ENCODE data around the gene NAPA.

NAPA gene

DNA sequence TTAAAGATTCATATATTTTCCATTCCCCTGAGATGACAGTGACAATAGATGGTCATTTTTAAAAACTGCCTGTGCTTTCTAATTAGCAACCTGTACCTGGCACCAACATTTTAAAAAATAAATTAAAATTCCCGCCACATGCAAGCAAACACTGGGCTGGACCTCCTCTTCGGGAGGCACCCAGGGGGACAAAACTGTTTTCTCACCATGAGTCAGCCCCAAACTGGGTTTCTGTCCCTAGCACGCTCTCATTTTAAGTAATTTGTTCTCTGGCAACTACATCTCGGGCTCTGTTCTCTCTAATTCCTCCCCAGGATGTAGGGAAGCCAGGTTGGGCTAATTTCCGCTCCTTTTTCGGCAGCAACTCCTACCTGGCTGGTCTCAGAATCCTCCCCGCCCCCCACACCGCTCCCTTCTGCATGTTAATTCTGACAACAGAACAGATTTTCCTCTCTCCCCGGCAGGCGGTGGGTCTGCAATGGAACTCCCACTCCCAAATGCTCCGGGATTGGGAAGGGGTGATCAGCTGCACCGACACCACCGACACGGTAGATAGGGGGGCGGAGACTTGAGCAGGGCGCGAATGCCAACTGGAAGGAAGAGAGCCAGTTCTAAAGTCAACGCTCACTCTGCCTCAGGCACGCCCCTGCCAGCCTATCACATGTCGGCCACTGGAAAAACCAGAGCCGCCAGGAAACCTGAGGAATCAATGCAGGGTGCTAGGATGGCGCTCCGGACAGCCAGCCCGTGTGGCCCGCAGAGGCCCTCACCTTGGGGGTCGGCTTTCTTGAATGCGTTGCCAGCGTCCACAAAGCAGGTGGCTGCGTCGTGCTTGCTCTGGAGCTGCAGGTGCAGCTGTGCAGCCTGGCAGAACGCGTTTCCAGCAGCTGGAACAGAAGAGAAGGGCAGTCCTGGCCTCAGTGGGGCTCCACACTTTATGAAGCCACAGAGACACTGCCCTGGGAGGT, 14.7 kb downstream of the NAPA start:
- TF ChIP-seq, protein P1, sequence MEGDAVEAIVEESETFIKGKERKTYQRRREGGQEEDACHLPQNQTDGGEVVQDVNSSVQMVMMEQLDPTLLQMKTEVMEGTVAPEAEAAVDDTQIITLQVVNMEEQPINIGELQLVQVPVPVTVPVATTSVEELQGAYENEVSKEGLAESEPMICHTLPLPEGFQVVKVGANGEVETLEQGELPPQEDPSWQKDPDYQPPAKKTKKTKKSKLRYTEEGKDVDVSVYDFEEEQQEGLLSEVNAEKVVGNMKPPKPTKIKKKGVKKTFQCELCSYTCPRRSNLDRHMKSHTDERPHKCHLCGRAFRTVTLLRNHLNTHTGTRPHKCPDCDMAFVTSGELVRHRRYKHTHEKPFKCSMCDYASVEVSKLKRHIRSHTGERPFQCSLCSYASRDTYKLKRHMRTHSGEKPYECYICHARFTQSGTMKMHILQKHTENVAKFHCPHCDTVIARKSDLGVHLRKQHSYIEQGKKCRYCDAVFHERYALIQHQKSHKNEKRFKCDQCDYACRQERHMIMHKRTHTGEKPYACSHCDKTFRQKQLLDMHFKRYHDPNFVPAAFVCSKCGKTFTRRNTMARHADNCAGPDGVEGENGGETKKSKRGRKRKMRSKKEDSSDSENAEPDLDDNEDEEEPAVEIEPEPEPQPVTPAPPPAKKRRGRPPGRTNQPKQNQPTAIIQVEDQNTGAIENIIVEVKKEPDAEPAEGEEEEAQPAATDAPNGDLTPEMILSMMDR (IDR thresholded peaks at IDR 0.05): no peak
- H3K36me3 ChIP-seq: peaks cover 92% of the 10 kb centered on the region
- no peak overlapping the region for H3K27ac ChIP-seq
- H3K9me3 ChIP-seq: no peaks in the 10 kb centered on the region
- H3K27me3 ChIP-seq: no peaks in the 10 kb centered on the region
- no peak overlapping the region for H3K4me3 ChIP-seq (ENCODE audit: low read depth in 1 of 2, low read length in 1 of 2)
- no peaks in the 10 kb centered on the region for H3K4me1 ChIP-seq (ENCODE audit: control insufficient read depth in 1 of 2, insufficient read depth in 1 of 2, low read depth in 1 of 2, low read length in 1 of 2)

- H3K4me1 ChIP-seq (ENCODE audit: control insufficient read depth in 1 of 2, insufficient read depth in 1 of 2, low read depth in 1 of 2, low read length in 1 of 2): no peaks in the 10 kb centered on the region
- peaks cover 95% of the 10 kb centered on the region for H3K36me3 ChIP-seq
- no peaks in the 10 kb centered on the region for H3K9me3 ChIP-seq
- no peaks in the 10 kb centered on the region for H3K27me3 ChIP-seq
- no peak overlapping the region for H3K4me3 ChIP-seq (ENCODE audit: low read depth in 1 of 2, low read length in 1 of 2)
- TF ChIP-seq, protein P1 (IDR thresholded peaks at IDR 0.05): no peak
- H3K27ac ChIP-seq: no peak overlapping the region
These were observed 15.5 kb downstream of the NAPA start for GRCh38 chr19:47499371-47499770.

- no peak overlapping the region for H3K4me3 ChIP-seq (ENCODE audit: low read depth in 1 of 2, low read length in 1 of 2)
- TF ChIP-seq, protein P1 (IDR thresholded peaks at IDR 0.05): no peak
- H3K4me1 ChIP-seq (ENCODE audit: control insufficient read depth in 1 of 2, insufficient read depth in 1 of 2, low read depth in 1 of 2, low read length in 1 of 2): no peaks in the 10 kb centered on the region
- no peak overlapping the region for H3K27ac ChIP-seq
- H3K36me3 ChIP-seq: peaks cover 97% of the 10 kb centered on the region
- no peaks in the 10 kb centered on the region for H3K27me3 ChIP-seq
- no peaks in the 10 kb centered on the region for H3K9me3 ChIP-seq
These were observed 16.3 kb downstream of the NAPA start for GRCh38 chr19:47498561-47498960.

GRCh38 chr19:47497821-47498520, 16.9 kb downstream of the NAPA start:
- Histone ChIP-seq H3K36me3 (peaks cover 97% of the 10 kb centered on the region), H3K27me3 (no peaks in the 10 kb centered on the region), H3K4me1 (ENCODE audit: control insufficient read depth in 1 of 2, insufficient read depth in 1 of 2, low read depth in 1 of 2, low read length in 1 of 2) (no peaks in the 10 kb centered on the region), H3K9me3 (no peaks in the 10 kb centered on the region), H3K4me3 (ENCODE audit: low read depth in 1 of 2, low read length in 1 of 2) (no peak overlapping the region), H3K27ac (no peak overlapping the region)
- TF ChIP-seq, protein P1 (IDR thresholded peaks at IDR 0.05): no peak

DNA sequence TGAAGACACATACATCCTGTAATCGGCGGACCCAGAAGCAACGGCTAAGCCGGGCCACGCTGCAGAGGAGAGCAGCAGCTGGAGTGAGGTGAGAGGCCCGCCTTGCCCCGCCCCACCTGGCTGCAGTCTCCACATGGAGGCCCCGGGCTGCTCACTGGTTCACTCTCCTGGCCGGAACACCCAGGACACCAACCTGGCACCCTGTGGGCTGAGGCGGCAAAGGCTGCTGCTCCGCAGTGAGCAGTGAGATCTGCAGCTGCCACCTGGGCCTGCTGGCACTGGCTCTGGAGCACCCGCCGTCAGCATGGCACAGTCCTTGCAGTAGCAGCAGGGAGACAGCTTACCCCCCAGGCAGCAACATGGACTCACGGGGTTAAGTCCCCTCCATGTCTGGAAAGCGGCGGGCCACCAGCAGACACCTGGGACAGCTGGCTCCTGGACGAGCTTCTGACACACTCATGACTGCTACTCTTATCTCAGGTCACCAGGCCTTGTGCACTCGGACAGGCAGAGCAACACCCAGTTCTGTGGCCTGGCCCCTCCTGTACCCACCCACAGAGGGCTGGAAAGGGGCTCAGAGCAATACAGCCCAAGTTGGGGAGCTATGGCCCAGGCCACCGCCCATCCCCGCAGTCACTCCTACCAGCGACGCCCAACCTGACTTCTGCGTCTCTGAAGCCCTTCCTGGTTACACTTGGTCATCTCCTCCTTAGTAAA, 17.7 kb downstream of the NAPA start:
- H3K36me3 ChIP-seq: peaks cover 97% of the 10 kb centered on the region
- H3K9me3 ChIP-seq: no peaks in the 10 kb centered on the region
- H3K27ac ChIP-seq: no peak overlapping the region
- TF ChIP-seq, protein P1 (IDR thresholded peaks at IDR 0.05): no peak
- no peak overlapping the region for H3K4me3 ChIP-seq (ENCODE audit: low read depth in 1 of 2, low read length in 1 of 2)
- H3K27me3 ChIP-seq: no peaks in the 10 kb centered on the region
- no peaks in the 10 kb centered on the region for H3K4me1 ChIP-seq (ENCODE audit: control insufficient read depth in 1 of 2, insufficient read depth in 1 of 2, low read depth in 1 of 2, low read length in 1 of 2)

All from neutrophil (primary cell).